GM10266 (cell line): ENCODE measurements around the gene NCCRP1.
"Not testable (repeated sequence)": the region's sequence is repeated elsewhere in the genome, so short reads cannot be mapped to it uniquely, and the experiment has no call there.

Experiments used
- DNase-seq: peaks from one replicate; pipeline ENCODE4 v3.0.0; 2012; ENCODE audit errors: extremely low spot score
- CTCF ChIP-seq: IDR thresholded peaks from 2 replicates; pipeline ENCODE4 v1.5.1; 2012; ENCODE audit warnings: mild to moderate bottlenecking, low read depth; ENCODE audit not compliant: control insufficient read depth, insufficient read depth; ENCODE audit errors: missing control alignments

NCCRP1 gene

DNA sequence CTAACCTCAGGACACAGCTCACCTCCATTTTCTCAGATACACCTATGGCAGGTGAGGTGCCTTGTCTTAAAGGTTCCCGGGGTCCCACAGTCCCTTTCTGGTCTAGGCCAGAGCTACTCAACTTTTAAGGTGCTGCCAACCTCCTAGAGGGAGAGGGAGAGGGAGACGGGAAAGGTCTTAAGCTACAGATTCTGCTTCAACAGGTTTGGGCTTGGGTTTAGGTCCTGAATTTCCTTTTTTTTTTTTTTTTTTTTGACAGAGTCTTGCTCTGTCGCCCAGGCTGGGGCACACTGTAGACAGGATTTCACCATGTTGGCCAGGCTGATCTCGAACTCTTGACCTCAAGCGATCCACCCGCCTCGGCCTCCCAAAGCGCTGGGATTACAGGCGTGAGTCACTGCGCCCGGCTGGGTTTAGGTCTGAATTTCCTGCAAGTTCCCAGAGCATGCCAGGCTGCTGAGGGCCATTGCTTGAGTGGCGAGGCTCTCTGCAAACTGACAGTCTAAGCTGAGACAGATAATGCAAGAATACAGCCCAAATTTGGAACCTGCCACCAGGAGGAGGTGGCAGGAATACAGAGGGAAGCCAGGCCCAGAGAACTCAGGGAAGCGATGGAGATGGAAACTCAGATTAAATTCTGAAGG, 15.1 kb downstream of the NCCRP1 start:
- DNase-seq = no peak
- no peak for TF ChIP-seq CTCF

DNA sequence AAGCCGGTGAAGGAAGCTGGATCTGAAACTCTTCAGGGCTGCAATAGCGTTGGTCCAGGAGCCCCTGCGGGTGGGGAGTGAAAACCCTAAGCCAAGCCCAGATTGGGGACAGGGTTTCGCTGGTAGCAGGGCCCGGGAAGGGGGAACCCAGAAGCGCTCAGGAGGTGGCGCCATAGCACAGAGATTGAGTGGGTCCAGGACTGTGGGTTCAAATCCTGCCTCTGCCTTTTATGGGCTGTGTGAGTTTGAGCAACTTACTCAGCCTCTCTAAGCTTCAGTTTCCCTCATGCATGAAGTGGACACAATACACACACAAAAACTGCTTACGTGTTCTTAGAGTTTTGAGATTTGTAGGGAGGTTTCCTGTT, 15.6 kb downstream of the NCCRP1 start:
- DNase-seq = no peak
- peak; percentile 46 for TF ChIP-seq CTCF

DNA sequence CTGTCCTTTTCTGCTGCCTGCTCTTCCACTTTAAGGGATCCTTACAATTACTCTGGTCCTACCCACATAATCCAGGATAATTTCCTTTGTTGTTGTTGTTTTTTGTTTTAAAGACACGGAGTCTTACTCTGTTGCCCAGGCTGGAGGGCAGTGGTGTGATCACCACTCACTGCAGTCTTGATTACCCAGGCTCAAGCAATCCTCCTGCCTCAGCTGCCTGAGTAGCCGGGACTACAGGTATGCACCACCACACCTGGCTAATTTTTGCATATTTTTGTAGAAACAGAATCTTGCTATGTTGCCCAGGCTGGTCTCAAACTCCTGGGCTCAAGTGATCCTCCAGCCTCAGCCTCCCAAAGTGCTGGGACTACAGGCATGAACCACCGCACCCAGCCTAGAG, 18.6 kb downstream of the NCCRP1 start:
- DNase-seq = not testable (repeated sequence)

- TF ChIP-seq CTCF = no peak
- DNase-seq = no peak
These were observed 20.3 kb downstream of the NCCRP1 start for GRCh38 chr19:39217094-39217493.

GRCh38 chr19:39218230-39219007, 21.7 kb downstream of the NCCRP1 start:
- DNase-seq = no peak
- no peak for TF ChIP-seq CTCF

GRCh38 chr19:39219108-39219507, 22.3 kb downstream of the NCCRP1 start:
- DNase-seq = not testable (repeated sequence)

- peak; percentile 36 for DNase-seq
- TF ChIP-seq CTCF = no peak
These were observed 27.0 kb downstream of the NCCRP1 start for GRCh38 chr19:39223703-39224279.

- no peak for DNase-seq
- TF ChIP-seq CTCF = peak; percentile 2
These were observed 28.1 kb downstream of the NCCRP1 start for GRCh38 chr19:39224910-39225309.
